ENCODE measurements around the gene REG1B.

REG1B gene

DNA sequence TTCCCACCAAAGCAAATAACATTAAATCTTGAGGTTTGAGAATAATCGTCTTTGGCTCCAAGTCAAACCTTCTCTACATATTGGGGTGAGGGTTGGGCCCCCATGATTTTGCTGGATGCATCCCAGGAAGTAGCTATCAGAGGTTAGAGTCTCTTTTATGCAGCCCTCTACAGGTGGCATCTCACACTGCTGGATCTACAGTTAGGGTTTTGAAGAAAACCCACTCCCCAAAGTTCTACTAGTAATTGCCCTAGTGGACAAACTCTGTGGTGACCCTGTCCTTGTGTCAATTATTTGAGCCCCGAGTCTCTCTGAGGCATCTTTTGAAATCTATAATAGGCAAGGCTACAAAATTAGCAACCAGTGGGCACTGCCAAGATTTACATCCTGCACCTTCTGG, 17.5 kb upstream of the REG1B start:
- no peak for DNase-seq (ENCODE audit: extremely low spot score)
- ChIA-PET POLR2A (no interaction called here), CTCF (no interaction called here)
- TF ChIP-seq CTBP1 (IDR thresholded peaks at IDR 0.05; ENCODE audit: borderline replicate concordance) (no peak), NFRKB (IDR thresholded peaks at IDR 0.05) (no peak), ZNF384 (IDR thresholded peaks at IDR 0.05) (no peak), LEF1 (IDR thresholded peaks at IDR 0.05; ENCODE audit: borderline replicate concordance) (no peak), ELF4 (IDR thresholded peaks at IDR 0.05) (no peak), SP1 (IDR thresholded peaks at IDR 0.05) (no peak), FOXK2 (IDR thresholded peaks at IDR 0.05) (no peak), BHLHE40 (IDR thresholded peaks at IDR 0.05; ENCODE audit: borderline replicate concordance) (no peak)
- TF ChIP-seq, protein P1, sequence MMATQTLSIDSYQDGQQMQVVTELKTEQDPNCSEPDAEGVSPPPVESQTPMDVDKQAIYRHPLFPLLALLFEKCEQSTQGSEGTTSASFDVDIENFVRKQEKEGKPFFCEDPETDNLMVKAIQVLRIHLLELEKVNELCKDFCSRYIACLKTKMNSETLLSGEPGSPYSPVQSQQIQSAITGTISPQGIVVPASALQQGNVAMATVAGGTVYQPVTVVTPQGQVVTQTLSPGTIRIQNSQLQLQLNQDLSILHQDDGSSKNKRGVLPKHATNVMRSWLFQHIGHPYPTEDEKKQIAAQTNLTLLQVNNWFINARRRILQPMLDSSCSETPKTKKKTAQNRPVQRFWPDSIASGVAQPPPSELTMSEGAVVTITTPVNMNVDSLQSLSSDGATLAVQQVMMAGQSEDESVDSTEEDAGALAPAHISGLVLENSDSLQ (IDR thresholded peaks at IDR 0.05): no peak

DNA sequence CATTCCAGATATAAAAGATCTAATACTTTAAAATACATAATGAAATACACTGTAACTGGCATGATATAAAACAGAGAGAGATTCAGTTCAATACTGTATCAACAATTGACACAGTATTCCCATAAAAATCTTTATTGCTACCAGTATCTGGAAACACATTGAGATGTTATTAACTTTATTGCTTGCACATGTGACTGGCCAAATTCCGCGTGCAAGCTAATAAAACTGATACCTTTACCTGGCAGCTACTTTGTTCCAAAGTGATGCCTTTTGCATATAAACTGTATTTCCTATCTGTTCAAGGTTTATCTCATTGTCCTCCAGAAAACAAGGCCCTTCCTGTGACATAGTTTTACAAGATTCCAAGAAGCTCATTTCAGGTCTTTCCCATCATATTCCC, 15.4 kb upstream of the REG1B start:
- ChIA-PET CTCF (no interaction called here), POLR2A (no interaction called here)
- TF ChIP-seq, protein P1 (IDR thresholded peaks at IDR 0.05): no peak
- TF ChIP-seq L3MBTL2 (conservative IDR thresholded peaks at IDR 0.05) (no peak), SUZ12 (IDR thresholded peaks at IDR 0.05) (no peak), FOXA1 (IDR thresholded peaks at IDR 0.05) (no peak), HDGF (IDR thresholded peaks at IDR 0.05; ENCODE audit: borderline replicate concordance) (no peak), FOXM1 (IDR thresholded peaks at IDR 0.05; ENCODE audit: borderline replicate concordance) (no peak), TARDBP (IDR thresholded peaks at IDR 0.05) (no peak), ZNF384 (IDR thresholded peaks at IDR 0.05) (no peak), ELF4 (IDR thresholded peaks at IDR 0.05) (no peak), LEF1 (IDR thresholded peaks at IDR 0.05; ENCODE audit: borderline replicate concordance) (no peak), ARNT (IDR thresholded peaks at IDR 0.05) (no peak), BHLHE40 (IDR thresholded peaks at IDR 0.05; ENCODE audit: borderline replicate concordance) (no peak), SP1 (IDR thresholded peaks at IDR 0.05) (no peak), CTBP1 (IDR thresholded peaks at IDR 0.05; ENCODE audit: borderline replicate concordance) (no peak), FOXK2 (IDR thresholded peaks at IDR 0.05) (no peak), NFRKB (IDR thresholded peaks at IDR 0.05) (no peak)
- no peak for DNase-seq (ENCODE audit: extremely low spot score)

DNA sequence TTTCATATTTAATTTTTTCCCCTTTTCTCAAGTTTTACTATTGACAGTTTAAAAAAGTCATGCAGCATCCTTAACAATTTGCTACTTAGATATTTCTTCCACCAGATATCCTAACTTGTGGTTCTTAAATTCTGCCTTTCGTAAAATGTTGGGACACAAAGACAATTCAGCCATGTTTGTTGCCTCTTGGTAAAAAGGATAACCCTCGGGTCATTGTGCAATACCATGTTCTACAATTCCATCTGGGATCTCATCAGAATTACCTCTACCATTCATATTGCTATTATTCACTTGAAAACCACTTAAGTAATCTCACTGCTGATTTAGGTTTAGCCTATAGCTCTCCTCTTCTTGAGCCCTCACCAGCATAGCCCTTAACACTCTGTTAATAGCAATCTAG, 13.2 kb upstream of the REG1B start:
- CTCF ChIA-PET: no interaction called here
- DNase-seq (ENCODE audit: extremely low spot score): no peak
- TF ChIP-seq TARDBP (IDR thresholded peaks at IDR 0.05) (no peak), NFRKB (IDR thresholded peaks at IDR 0.05) (no peak), ARNT (IDR thresholded peaks at IDR 0.05) (no peak), CTBP1 (IDR thresholded peaks at IDR 0.05; ENCODE audit: borderline replicate concordance) (no peak), L3MBTL2 (conservative IDR thresholded peaks at IDR 0.05) (no peak), FOXK2 (IDR thresholded peaks at IDR 0.05) (no peak), SP1 (IDR thresholded peaks at IDR 0.05) (no peak), SUZ12 (IDR thresholded peaks at IDR 0.05) (no peak), FOXM1 (IDR thresholded peaks at IDR 0.05; ENCODE audit: borderline replicate concordance) (no peak), FOXA1 (IDR thresholded peaks at IDR 0.05) (no peak)
- TF ChIP-seq, protein P1 (IDR thresholded peaks at IDR 0.05): no peak
- POLR2A ChIA-PET: no interaction called here

DNA sequence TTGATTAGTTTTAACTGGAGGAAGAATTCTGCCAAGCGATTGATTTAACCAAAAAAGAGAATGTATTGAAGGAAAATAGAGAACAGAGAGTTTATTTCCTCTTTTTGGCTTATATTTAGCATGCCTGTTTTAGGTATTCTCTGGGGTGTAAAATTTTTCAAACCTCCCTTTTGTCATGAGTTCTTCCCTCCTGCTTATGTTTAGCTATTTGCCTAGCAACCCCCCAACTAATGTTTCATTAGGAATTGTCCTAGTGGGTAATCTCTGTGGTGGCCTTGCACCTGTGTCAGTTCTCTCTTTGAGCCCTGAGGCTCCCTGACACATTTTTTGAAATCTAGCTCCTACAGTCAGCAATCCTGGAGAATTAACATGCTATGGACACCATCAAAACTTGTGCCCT, 12.5 kb upstream of the REG1B start:
- TF ChIP-seq FOXK2 (IDR thresholded peaks at IDR 0.05) (no peak), FOXA1 (IDR thresholded peaks at IDR 0.05) (no peak), NFRKB (IDR thresholded peaks at IDR 0.05) (no peak)
- DNase-seq (ENCODE audit: extremely low spot score): no peak
- POLR2A ChIA-PET: no interaction called here
- CTCF ChIA-PET: no interaction called here

DNA sequence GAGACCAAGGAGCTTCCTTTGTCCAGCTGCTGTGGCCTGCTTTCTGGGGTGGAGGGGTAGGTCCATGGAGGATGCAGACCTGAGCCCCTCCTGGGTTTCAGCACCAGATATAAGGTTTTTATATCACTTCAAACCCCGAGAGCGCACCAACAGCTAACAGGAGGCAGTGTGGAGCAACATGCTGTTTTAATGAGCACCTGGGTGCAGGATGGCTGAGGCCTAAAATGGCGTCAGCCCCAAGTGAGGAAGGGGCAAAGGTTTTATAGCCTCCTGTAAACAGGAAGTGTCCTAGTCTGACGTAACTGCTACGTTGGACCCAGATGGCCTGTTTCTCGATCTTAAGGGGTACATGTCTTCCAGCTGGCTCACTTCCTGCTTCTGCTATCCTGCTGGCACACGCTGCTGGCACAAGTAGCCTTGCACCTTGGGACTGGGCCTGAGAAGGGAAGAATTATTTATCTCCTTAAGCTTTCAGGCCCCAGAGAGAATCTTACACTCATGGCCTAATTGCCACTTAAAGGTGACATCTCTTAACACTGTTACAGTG, 11.4 kb upstream of the REG1B start:
- POLR2A ChIA-PET: no interaction called here
- CTCF ChIA-PET: no interaction called here
- TF ChIP-seq ZNF384 (IDR thresholded peaks at IDR 0.05) (no peak), HDGF (IDR thresholded peaks at IDR 0.05; ENCODE audit: borderline replicate concordance) (no peak), L3MBTL2 (conservative IDR thresholded peaks at IDR 0.05) (no peak), NFRKB (IDR thresholded peaks at IDR 0.05) (no peak), ARNT (IDR thresholded peaks at IDR 0.05) (no peak), CTBP1 (IDR thresholded peaks at IDR 0.05; ENCODE audit: borderline replicate concordance) (no peak), SUZ12 (IDR thresholded peaks at IDR 0.05) (no peak), ELF4 (IDR thresholded peaks at IDR 0.05) (no peak), FOXK2 (IDR thresholded peaks at IDR 0.05) (no peak), TARDBP (IDR thresholded peaks at IDR 0.05) (no peak)
- TF ChIP-seq, protein P1 (IDR thresholded peaks at IDR 0.05): no peak
- DNase-seq (ENCODE audit: extremely low spot score): no peak

DNA sequence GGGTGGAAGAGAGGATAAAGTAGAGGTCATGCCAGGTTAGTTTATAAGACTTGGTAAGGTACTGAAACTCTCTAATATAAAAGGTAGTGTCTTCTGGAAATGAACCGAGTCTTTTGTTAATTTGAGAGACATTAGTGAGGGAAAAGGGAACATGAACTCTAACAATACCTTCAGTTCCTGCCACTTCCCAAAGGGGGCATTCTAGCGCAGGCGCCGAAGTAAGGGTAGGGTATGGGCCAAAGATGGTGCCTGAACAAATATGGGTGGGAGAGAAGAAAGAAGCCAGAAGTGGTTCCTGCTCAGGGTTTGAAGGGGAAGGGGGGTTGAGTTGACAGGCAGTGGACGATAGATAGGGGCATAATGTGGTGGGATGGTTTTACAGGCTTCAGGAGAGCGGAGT, 10.1 kb upstream of the REG1B start:
- ChIA-PET CTCF (interaction anchor here (0.6 kb wide), 1 partner anchor 19 kb away, joined by 3 read pairs; no protein-coding TSS in a partner anchor), POLR2A (no interaction called here)
- DNase-seq (ENCODE audit: extremely low spot score): no peak
- TF ChIP-seq ELF4 (IDR thresholded peaks at IDR 0.05): no peak
- no peak for TF ChIP-seq NFRKB (IDR thresholded peaks at IDR 0.05)
- TF ChIP-seq, protein P1 (IDR thresholded peaks at IDR 0.05): no peak
- TF ChIP-seq HDGF (IDR thresholded peaks at IDR 0.05; ENCODE audit: borderline replicate concordance): no peak
- TF ChIP-seq SUZ12 (IDR thresholded peaks at IDR 0.05): no peak
- TF ChIP-seq FOXM1 (IDR thresholded peaks at IDR 0.05; ENCODE audit: borderline replicate concordance): no peak
- TF ChIP-seq SP1 (IDR thresholded peaks at IDR 0.05): no peak
- no peak for TF ChIP-seq ZNF384 (IDR thresholded peaks at IDR 0.05)
- no peak for TF ChIP-seq FOXK2 (IDR thresholded peaks at IDR 0.05)
- no peak for TF ChIP-seq CTBP1 (IDR thresholded peaks at IDR 0.05; ENCODE audit: borderline replicate concordance)
- TF ChIP-seq TARDBP (IDR thresholded peaks at IDR 0.05): no peak
- no peak for TF ChIP-seq BHLHE40 (IDR thresholded peaks at IDR 0.05; ENCODE audit: borderline replicate concordance)
- no peak for TF ChIP-seq FOXA1 (IDR thresholded peaks at IDR 0.05)
- no peak for TF ChIP-seq L3MBTL2 (conservative IDR thresholded peaks at IDR 0.05)
- no peak for TF ChIP-seq LEF1 (IDR thresholded peaks at IDR 0.05; ENCODE audit: borderline replicate concordance)
- no peak for TF ChIP-seq ARNT (IDR thresholded peaks at IDR 0.05)

All from HEK293T (cell line).